HG03442 (cell line): Measurements from ENCODE around the gene TDRD12.
"Not testable (repeated sequence)": the region's sequence is repeated elsewhere in the genome, so short reads cannot be mapped to it uniquely, and the experiment has no call there.

Experiments used
- ATAC-seq: cut with Tn5 transposase; IDR thresholded peaks from one replicate; pipeline ENCODE4 v1.9.1; 2021; ENCODE audit warnings: mild to moderate bottlenecking, moderate library complexity; ENCODE audit not compliant: unreplicated experiment

TDRD12 gene

DNA sequence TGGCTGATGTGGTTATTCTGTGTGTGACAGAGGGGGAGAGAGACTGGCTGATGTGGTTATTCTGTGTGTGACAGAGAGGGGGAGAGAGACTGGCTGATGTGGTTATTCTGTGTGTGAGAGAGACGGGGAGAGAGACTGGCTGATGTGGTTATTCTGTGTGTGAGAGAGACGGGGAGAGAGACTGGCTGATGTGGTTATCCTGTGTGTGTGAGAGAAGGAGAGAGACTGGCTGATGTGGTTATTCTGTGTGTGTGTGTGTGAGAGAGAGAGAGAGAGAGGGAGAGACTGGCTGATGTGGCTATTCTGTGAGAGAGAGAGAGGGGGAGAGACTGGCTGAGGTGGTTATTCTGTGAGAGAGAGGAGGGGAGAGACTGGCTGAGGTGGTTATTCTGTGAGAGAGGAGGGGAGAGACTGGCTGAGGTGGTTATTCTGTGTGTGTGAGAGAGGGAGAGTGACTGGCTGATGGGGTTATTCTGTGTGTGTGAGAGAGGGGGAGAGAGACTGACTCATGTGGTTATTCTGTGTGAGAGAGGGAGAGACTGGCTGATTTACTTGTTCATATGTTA lies 27.1 kb downstream of the TDRD12 start:
- ATAC-seq: peak; percentile 45

- peak; percentile 52 for ATAC-seq
These were observed 28.9 kb downstream of the TDRD12 start for GRCh38 chr19:32748497-32748896.

DNA sequence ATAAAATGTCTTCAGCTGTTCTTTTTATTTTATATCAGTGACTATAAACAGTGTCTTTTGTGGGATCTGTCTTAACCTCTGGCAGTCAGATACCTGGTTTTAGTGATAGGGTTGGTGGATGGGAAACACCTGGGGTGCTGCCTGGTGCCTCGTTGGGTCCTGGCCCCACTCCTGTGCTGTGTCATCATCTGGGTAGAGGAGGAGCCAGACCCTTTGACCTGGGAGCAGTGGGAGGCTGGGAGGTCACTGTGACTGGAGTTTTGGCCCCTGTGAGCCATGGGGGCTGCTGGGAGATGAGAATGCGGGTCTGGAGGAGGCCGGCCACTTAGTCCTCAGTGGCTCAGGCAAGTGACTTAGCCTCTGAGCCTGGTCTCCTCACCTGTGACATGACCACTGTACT lies 29.4 kb downstream of the TDRD12 start:
- no peak for ATAC-seq

DNA sequence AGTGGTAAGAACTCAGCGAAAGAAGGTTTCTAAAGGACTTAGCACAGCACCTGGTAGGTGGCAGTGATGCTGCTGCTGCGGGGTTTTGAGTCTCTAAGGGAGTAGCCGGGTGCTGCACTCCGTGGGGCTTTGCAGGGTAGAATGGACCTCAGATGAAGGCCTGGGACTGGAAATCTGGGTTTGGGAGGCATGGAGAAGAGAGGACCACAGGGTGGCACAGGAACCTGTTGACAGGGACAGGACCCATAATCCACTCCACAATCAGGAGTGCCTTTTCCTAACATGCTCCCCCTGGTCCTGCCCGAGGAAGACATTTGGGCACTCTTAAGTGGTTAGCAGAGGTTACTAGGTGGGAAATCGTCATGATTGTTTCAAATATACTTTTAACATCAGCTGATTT lies 29.8 kb downstream of the TDRD12 start:
- ATAC-seq: no peak

DNA sequence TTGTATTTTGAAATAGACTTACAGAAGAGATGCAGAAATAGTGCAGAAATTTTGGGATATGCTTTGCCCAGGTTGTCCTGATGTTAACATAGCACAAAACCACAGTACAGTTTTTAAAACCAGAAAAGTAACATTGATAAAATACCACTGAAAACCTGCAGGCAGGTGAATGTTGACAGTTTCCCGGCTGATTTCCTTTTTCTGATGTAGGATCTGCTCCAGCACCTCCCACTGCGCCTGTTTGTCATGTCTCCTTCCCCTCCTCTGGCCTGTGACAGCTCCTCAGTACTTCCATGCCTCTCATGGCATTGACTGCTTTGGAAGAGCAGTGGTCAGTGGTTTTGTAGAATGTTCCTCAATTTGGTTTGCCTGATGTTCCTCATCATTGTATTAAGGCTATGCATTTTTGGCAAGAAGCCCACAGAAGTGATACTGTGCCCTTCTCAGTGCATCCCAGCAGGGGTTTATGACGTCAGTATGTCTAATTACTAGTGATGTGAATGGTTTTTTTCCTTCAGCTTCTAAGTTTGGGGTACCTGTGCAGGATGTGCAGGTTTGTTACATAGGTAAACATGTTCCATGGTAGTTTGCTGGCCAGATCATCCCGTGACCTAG lies 31.0 kb downstream of the TDRD12 start:
- ATAC-seq: no peak

DNA sequence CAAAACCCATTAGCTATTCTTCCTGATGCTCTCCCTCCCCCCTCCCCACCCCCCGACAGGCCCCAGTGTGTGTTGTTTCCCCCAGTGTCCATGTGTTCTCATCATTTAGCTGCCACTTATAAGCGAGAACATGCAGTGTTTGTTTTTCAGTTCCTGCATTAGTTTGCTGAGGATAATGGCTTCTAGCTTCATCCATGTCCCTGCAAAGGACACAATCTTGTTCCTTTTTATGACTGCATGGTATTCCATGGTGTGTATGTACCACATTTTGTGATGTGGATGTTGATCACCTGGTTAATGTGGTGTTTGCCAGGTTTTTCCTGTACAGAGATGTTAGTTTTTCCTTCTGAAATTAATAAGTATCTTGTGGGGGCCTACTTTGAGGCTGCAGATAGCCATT lies 31.5 kb downstream of the TDRD12 start:
- no peak for ATAC-seq

- ATAC-seq: no peak
These were observed 37.6 kb downstream of the TDRD12 start for GRCh38 chr19:32757189-32757588.

DNA sequence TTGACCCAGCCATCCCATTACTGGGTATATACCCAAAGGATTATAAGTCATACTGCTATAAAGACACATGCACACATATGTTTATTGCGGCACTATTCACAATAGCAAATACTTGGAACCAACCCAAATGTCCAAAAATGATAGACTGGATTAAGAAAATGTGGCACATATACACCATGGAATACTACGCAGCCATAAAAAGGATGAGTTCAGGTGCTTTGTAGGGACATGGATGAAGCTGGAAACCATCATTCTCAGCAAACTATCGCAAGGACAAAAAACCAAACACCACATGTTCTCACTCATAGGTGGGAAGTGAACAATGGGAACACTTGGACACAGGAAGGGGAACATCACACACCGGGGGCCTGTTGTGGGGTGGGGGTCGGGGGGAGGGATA lies 45.8 kb downstream of the TDRD12 start:
- not testable (repeated sequence) for ATAC-seq

GRCh38 chr19:32767951-32768679 lies 48.5 kb downstream of the TDRD12 start:
- no peak for ATAC-seq

DNA sequence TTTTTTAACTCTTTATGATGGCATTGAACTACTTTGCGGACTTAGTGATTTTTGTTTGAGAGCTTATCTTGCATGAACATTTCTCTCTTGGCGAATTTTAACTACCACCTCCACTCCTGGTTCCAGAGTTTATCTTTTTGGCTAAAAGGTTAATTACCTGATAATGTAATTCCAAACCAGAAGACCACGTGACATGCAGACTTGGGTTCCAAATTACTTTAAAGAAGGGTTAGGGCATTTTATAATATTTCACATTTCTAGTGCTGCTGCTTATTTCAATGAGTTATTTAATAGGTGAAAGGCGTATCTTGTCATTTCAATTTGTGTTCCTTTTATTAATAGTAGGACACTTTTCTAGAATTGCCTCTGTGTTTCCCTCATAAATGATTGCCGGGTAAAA lies 52.0 kb downstream of the TDRD12 start:
- no peak for ATAC-seq

DNA sequence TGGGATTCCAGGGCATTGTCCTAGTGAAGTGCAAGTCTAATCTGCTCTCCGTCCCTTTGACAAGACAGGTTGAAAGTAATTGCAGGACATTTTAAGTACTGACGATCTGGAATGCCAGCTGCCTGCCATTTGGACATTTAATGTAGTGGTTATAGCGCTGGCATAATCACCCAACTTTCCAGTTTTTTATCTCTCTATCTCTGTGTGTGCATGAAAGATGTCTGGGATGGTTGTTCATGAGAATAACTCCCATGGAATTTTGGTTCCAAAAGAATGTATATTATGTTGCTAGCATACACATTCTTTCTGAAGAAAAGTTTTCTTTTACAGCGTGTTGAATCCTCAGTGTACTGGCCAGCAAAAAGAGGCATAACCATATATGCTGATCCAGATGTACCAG lies 53.6 kb downstream of the TDRD12 start:
- ATAC-seq: no peak

DNA sequence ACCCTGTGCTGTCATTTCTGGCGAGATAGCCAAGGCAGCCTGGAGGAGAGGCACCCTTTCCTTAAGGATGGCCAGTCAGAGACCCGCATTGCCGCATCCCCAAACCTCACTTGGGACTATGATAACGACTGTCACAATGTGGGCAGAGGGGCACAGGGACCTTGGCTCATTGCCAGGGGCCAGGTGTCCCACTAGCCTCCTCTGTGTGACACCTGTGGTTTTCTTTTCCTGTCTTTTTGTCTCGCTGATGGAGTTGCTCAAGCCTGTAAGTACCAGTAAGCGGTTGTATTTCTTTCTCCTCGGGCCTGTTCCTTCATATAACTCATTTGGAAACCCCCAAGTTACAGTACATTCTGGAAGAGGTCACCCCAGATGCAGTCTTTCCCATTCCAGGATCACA lies 59.5 kb downstream of the TDRD12 start:
- no peak for ATAC-seq

DNA sequence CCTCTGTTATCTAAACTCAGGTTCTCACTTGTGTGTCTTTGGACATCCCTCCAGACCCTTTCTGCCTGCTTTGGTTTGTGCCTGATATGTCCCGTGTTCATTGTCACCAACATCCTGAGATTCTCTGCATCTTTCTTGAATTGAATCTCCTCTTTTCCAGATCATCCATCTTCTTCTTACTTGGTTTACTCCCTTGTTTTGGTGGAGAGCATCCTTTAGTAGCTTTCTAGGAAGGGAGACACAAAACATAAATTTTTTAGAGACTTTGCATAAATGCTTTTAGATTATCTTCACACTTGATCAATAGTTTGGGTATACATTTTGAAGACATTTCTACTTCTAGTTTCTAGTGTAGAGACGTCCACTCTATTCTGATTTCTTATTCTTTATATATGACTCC lies 61.7 kb downstream of the TDRD12 start:
- no peak for ATAC-seq

DNA sequence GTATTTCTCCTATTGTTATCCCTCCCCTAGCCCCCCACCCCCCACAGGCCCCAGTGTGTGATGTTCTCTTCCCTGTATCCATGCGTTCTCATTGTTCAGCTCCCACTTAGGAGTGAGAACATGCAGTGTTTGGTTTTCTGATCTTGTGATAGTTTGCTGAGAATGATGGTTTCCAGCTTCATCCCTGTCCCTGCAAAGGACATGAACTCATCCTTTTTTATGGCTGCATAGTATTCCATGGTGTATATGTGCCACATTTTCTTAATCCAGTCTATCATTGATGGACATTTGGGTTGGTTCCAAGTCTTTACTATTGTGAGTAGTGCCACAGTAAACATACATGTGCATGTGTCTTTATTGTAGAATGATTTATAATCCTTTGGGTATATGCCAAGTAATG lies 62.5 kb downstream of the TDRD12 start:
- not testable (repeated sequence) for ATAC-seq

DNA sequence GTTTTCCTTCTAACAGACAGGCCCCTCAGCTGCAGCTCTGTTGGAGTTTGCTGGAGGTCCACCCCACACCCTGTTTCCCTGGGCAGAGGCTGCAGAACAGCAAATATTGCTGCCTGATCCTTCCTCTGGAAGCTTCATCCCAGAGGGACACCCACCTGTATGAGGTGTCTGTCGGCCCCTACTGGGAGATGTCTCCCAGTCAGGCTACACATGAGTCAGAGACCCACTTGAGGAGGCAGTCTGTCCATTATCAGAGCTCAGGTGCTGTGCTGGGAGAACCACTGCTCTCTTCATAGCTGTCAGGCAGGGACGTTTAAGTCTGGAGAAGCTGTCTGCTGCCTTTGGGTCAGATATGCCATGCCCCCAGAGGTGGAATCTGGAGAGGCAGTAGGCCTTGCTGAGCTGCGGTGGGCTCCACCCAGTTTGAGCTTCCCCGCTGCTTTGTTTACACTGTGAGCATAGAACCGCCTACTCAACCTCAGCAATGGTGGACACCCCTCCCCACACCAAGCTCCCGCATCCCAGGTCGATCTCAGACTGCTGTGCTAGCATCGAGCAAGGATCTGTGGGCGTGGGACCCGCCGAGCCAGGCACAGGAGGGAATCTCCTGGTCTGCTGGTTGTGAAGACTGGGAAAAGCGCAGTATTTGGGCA lies 67.7 kb downstream of the TDRD12 start:
- not testable (repeated sequence) for ATAC-seq

DNA sequence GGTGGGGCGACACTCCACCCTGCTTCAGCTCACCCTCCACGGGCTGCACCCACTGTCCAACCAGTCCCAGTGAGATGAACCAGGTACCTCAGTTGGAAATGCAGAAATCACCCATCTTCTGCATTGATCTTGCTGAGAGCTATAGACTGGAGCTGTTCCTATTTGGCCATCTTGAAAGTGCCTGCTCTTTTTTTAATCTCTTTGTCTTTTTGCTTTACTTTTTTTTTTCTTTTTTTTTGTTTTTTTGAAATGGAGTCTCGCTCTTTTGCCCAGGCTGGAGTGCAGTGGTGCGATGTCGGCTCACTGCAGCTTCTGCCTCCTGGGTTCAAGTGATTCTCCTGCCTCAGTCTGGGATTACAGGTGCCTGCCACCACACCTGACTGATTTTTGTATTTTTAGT lies 68.3 kb downstream of the TDRD12 start:
- not testable (repeated sequence) for ATAC-seq

- no peak for ATAC-seq
These were observed 69.9 kb downstream of the TDRD12 start for GRCh38 chr19:32789429-32789828.

DNA sequence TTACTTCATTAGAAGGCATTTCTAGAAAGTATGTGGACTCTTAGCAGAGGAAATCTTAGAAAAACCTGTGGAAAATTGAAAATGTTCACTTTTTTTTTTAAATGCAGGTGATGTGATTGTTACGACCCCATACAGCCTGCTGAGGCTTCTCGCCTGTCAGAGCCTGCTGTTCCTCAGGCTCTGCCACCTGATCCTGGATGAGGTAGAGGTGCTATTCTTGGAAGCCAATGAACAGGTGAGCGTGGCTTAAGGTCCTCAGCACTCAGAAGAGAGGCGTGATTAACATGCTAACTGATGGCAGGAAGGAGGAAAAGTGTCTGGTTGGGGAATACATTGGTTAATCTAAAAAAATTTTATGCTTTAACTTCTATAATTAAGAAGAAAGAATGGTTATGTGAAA lies 78.6 kb downstream of the TDRD12 start:
- no peak for ATAC-seq

DNA sequence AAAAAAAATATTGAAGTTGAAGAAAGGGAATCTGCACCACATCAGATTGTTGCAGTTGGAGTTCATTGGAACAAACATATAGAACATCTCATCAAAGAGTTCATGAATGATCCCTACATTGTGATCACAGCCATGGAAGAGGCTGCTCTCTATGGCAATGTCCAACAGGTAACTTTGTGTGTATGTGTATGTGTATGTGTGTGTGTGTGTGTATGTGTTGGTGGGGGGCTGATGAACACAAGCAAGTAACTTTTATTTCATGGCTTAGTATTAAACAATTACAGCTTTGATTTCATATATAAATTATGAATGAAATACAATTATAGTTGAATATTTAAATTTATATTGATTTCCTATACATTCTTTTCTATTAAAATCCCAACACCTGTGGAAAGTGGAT lies 80.6 kb downstream of the TDRD12 start:
- ATAC-seq: no peak

DNA sequence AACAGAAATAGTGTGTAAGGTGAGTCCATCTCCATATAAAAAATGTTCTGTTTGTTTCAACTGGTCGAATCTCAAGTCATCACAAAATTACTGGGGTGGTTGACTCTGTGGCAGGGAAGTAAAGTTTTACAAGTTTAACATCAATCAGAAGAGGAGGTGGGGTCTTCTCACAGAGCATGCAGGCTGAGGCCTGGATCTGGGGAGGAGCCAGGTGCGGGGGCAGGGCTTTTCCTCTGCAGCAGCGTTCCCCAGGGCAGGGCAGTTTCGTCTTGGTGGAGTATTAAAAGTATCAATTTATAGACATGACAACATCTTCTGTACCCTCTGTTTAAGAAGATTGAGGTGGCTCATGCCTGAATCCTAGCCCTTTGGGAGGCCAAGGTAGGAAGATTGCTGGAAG lies 81.2 kb downstream of the TDRD12 start:
- ATAC-seq: no peak

GRCh38 chr19:32802840-32803239 lies 83.3 kb downstream of the TDRD12 start:
- no peak for ATAC-seq

GRCh38 chr19:32808236-32808635 lies 88.7 kb downstream of the TDRD12 start:
- ATAC-seq: no peak
